Stomach (tissue), 9 donors: ENCODE measurements around the gene ATXN10. TPM values are rescaled to one million over a fixed set of nuclear protein-coding genes. Genes with fewer than 3 reads are reported as not detected.

Experiments
- DNase-seq, 2 donors: peaks; one replicate each; pipeline versions ENCODE4 v3.0.0 to v3.0.0-alpha.2; 2013 to 2019
- H3K27ac ChIP-seq, 5 donors: fragments of 200-600 bp in 4 of 5; sonication (generic) in 4 of 5; one replicate each; pipeline ENCODE4 v1.5.1; 2013 to 2019; ENCODE audit warnings: mild to moderate bottlenecking in 1 of 5, moderate library complexity in 1 of 5
- H3K27me3 ChIP-seq, 3 donors: fragments of 200-600 bp; sonication (generic); one replicate each; pipeline ENCODE4 v1.5.1; 2017 to 2019; ENCODE audit warnings: mixed run types in 1 of 3
- H3K36me3 ChIP-seq, 4 donors: fragments of 200-600 bp; sonication (generic); 1 replicate in 3 of 4; 2 replicates in 1 of 4; pipeline ENCODE4 v1.5.1; 2016 to 2019
- H3K4me1 ChIP-seq, 4 donors: fragments of 200-600 bp; sonication (generic); one replicate each; pipeline ENCODE4 v1.5.1; 2016 to 2019
- H3K4me3 ChIP-seq, 4 donors: fragments of 200-600 bp; sonication (generic) in 3 of 4; one replicate each; pipeline ENCODE4 v1.5.1; 2016 to 2019; ENCODE audit warnings: mild to moderate bottlenecking in 1 of 4
- H3K9me3 ChIP-seq, 4 donors: fragments of 200-600 bp; sonication (generic); one replicate each; pipeline ENCODE4 v1.5.1; 2016 to 2019
- CTCF ChIP-seq, 7 experiments: fragments of 450-650 bp in 4 of 7; fragments of 200-600 bp in 3 of 7; sonication (generic) in 3 of 7; IDR thresholded peaks; one replicate each; pipeline ENCODE4 v1.5.1; 2016 to 2019; ENCODE audit warnings: antibody characterized with exemption in 7 of 7, control low read depth in 2 of 7, mild to moderate bottlenecking in 1 of 7
- EP300 ChIP-seq: sonication (generic); formaldehyde crosslinking; IDR thresholded peaks from one replicate; pipeline ENCODE4 v1.6.1; 2017; ENCODE audit warnings: antibody characterized with exemption
- POLR2A ChIP-seq, 4 donors: fragments of 450-650 bp; IDR thresholded peaks; one replicate each; pipeline ENCODE4 v1.6.1; 2016; ENCODE audit warnings: antibody characterized with exemption in 4 of 4, control low read depth in 2 of 4, mild to moderate bottlenecking in 1 of 4, moderate library complexity in 1 of 4
- POLR2AphosphoS5 ChIP-seq, 3 donors: sonication (generic); formaldehyde crosslinking; IDR thresholded peaks; one replicate each; pipeline ENCODE4 v1.6.1; 2016; ENCODE audit warnings: antibody characterized with exemption in 3 of 3
- WGBS, 5 donors: extraction: QIAGEN DNeasy Blood & Tissue Kit in 3 of 5; methylation state at CpG; one replicate each; pipeline versions ENCODE4 v1.1.5 to v1.1.7; 2013 to 2018; 5-methylcytosine and 5-hydroxymethylcytosine counted together
- intact Hi-C: fragments of 100-400 bp; cut with DNase I; formaldehyde crosslinking; loops from one replicate; pipeline ENCODE4 v1.15.1; 2023; ENCODE audit warnings: low total_unique reads
- polyA plus RNA-seq, 3 donors: library from polyadenylated mRNA; stranded (reverse); fragments of 200-250 nt; gene quantifications; one replicate each; pipeline ENCODE4 v1.2.3, GENCODE V29; 2013
- total RNA-seq, 5 donors: library from RNA; depleted of rRNA; stranded (reverse); fragments of >200 nt; gene quantifications; one replicate each; pipeline versions ENCODE4 v1.1.0 to v1.2.3, GENCODE V29; 2014 to 2016
- donor health status: healthy with polysubstance abuse.
- donor health status: Bipolar disorder and iron deficiency.
- donor health status: healthy.

ATXN10 gene
- total and polyA plus RNA-seq, 8 donors, result 36.5 to 171 (median 89.4) TPM

GRCh38 chr22:45834795-45835194, 163.2 kb downstream of the ATXN10 start:
- H3K36me3 ChIP-seq, result peaks cover 0 to 25% (median 18%) of the 10 kb centered on the region in 4 donors

GRCh38 chr22:45836418-45837169, 165.0 kb downstream of the ATXN10 start:
- no peak for DNase-seq
- H3K27me3 ChIP-seq, result no peaks in the 10 kb centered on the region
- intact Hi-C loops, result no loop called here
- no peaks in the 10 kb centered on the region for H3K4me1 ChIP-seq
- H3K27ac ChIP-seq, result no peak overlapping the region
- TF ChIP-seq POLR2A (IDR thresholded peaks at IDR 0.05), result no peak
- no peak for TF ChIP-seq CTCF (IDR thresholded peaks at IDR 0.05)
- TF ChIP-seq EP300, result no peak
- TF ChIP-seq POLR2AphosphoS5 (IDR thresholded peaks at IDR 0.05), result no peak
- no peak overlapping the region for H3K4me3 ChIP-seq
- H3K9me3 ChIP-seq, result no peaks in the 10 kb centered on the region
- WGBS, 5 donors, result 90 to 97% (median 93%) methylated on average over 8 of the region's 8 CpGs
- peaks cover 0 to 25% (median 22%) of the 10 kb centered on the region in 4 donors for H3K36me3 ChIP-seq

More at GRCh38 chr22:45834795-45835194, 163.2 kb downstream of the ATXN10 start:
- H3K4me1 ChIP-seq, result no peaks in the 10 kb centered on the region
- TF ChIP-seq CTCF (IDR thresholded peaks at IDR 0.05), result no peak
- no peak for TF ChIP-seq POLR2AphosphoS5 (IDR thresholded peaks at IDR 0.05)
- TF ChIP-seq EP300, result no peak
- TF ChIP-seq POLR2A (IDR thresholded peaks at IDR 0.05), result no peak
- no peak overlapping the region for H3K27ac ChIP-seq
- no peaks in the 10 kb centered on the region for H3K9me3 ChIP-seq
- intact Hi-C loops, result no loop called here
- WGBS, 5 donors, result 90 to 97% (median 93%) methylated on average over 8 to 10 of the region's 10 CpGs
- DNase-seq, result no peak
- no peaks in the 10 kb centered on the region for H3K27me3 ChIP-seq
- H3K4me3 ChIP-seq, result no peak overlapping the region

GRCh38 chr22:45837508-45837907, 165.9 kb downstream of the ATXN10 start:
- Histone ChIP-seq H3K36me3 (peaks cover 0 to 28% (median 22%) of the 10 kb centered on the region in 4 donors), H3K4me1 (no peaks in the 10 kb centered on the region), H3K9me3 (no peaks in the 10 kb centered on the region), H3K4me3 (no peak overlapping the region), H3K27ac (no peak overlapping the region), H3K27me3 (no peaks in the 10 kb centered on the region)
- intact Hi-C loops, result no loop called here
- 81 to 87% (median 86%) methylated on average over 7 of the region's 7 CpGs for WGBS, 5 donors
- no peak for TF ChIP-seq POLR2A (IDR thresholded peaks at IDR 0.05)
- no peak for TF ChIP-seq CTCF (IDR thresholded peaks at IDR 0.05)
- TF ChIP-seq EP300, result no peak
- no peak for TF ChIP-seq POLR2AphosphoS5 (IDR thresholded peaks at IDR 0.05)
- DNase-seq, result no peak

- Histone ChIP-seq H3K4me3 (no peak overlapping the region), H3K27me3 (no peaks in the 10 kb centered on the region), H3K9me3 (no peaks in the 10 kb centered on the region), H3K27ac (no peak overlapping the region), H3K36me3 (peaks cover 7 to 35% (median 26%) of the 10 kb centered on the region in 4 donors), H3K4me1 (no peaks in the 10 kb centered on the region)
- no peak for DNase-seq
- TF ChIP-seq POLR2AphosphoS5 (IDR thresholded peaks at IDR 0.05) (no peak), EP300 (no peak), POLR2A (IDR thresholded peaks at IDR 0.05) (no peak), CTCF (IDR thresholded peaks at IDR 0.05) (no peak)
- 73 to 86% (median 83%) methylated on average over 5 of the region's 5 CpGs for WGBS, 5 donors
- intact Hi-C loops, result no loop called here
These were observed 166.8 kb downstream of the ATXN10 start for GRCh38 chr22:45838305-45838887.
